Activated CD4-positive, CD25-positive, alpha-beta regulatory T cell (primary cell): ENCODE measurements around the gene IL10.
A peak's percentile ranks its signal among the peaks of the same experiment; 100 is the strongest.

ENCODE experiments used
- DNase-seq, 4 experiments: peaks; one replicate each; lab custom pipeline; 2025; lab: John Stamatoyannopoulos, UW

Gene IL10

GRCh38 chr1:206734499-206735142, 37.7 kb downstream of the IL10 start:
- DNase-seq, result peak; percentile 61 to 85 (median 80)

- no peak for DNase-seq
These were observed 39.3 kb downstream of the IL10 start for GRCh38 chr1:206732992-206733391.

- DNase-seq, result no peak
These were observed 39.8 kb downstream of the IL10 start for GRCh38 chr1:206732508-206732907.

DNA sequence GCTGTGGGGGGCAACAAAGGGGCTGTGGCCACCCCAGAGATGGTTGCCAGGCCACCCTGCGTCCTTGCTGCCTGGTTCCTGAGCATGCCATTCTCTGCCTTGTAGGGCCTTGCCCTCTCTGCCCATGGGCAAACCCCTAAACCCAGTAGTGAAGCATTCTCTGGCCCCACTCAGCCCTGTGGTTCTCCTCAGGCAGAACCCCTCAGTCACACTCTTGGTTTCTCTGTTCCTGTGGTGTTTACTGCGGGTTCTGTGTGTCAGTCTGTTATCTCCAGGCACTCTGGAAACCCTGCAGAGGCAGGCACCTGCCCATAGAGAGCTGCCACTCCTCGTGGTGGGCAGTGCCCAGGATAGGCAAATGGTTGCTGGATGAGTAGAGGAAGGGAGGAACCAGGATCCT, 42.8 kb downstream of the IL10 start:
- DNase-seq, result no peak

GRCh38 chr1:206729050-206729449, 43.2 kb downstream of the IL10 start:
- no peak for DNase-seq

DNA sequence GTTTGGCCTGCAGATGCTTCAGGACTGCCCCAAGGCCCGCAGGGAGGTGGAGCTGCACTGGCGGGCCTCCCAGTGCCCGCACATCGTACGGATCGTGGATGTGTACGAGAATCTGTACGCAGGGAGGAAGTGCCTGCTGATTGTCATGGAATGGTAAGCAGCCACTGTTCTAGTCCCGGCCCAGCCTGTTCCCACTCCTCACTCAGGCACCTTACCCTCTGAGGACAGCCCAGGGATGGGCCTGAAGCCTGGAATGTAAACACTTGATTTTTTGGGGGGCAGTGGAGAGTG, 43.7 kb downstream of the IL10 start:
- DNase-seq, result no peak

GRCh38 chr1:206727981-206728696, 44.2 kb downstream of the IL10 start:
- DNase-seq, result no peak

GRCh38 chr1:206725109-206725963, 47.0 kb downstream of the IL10 start:
- peak; percentile 19 to 36 (median 23) for DNase-seq

DNA sequence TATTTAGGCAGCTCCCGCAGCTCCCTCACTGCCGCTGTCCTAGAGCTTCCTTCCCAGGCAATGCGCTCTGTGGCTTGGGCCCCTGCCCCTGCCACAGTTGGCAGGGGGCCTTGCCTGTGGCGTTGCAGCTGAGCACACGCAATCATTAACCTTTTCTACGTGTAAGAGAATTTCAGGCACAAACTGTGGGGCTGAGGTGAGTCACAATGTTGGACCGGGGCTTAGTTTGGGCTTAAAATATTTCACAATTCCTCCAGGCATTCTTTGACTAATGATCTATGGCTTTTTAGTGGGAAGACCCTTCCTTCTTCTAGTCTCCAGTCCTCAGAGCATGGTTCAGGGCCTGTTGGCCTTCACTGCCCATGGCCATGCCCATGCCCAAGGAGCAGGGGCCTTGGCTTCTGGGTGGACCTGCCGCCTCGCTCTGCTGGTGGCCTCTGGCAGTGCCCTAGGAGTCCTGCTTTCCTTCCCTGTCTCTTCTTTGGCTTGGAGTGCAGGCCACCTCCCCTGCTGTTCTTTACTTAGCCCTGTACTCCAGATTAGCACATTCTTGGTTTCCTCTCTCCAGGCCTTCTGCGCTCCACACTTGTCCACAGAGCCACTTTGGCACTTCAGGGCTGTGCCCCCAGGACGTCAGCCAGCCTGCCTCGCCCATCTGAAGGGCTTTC, 48.4 kb downstream of the IL10 start:
- no peak for DNase-seq

DNA sequence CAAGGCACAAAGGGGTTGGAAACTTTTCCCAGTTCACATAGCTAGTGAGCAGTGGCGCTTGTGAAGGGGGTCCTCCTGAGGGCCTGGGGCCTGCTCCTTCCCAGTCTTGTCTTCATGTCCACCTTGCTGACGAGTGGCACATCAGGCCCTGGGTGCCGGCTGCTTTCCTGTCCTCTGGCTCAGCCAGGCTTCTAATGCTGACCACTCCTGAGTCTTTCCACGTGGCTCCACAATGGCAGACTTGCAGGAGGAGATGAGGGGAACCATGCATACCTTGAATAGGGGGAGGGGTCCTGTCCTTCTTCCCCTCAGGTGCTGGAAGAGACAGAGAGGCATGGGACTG, 48.9 kb downstream of the IL10 start:
- DNase-seq, result no peak

DNA sequence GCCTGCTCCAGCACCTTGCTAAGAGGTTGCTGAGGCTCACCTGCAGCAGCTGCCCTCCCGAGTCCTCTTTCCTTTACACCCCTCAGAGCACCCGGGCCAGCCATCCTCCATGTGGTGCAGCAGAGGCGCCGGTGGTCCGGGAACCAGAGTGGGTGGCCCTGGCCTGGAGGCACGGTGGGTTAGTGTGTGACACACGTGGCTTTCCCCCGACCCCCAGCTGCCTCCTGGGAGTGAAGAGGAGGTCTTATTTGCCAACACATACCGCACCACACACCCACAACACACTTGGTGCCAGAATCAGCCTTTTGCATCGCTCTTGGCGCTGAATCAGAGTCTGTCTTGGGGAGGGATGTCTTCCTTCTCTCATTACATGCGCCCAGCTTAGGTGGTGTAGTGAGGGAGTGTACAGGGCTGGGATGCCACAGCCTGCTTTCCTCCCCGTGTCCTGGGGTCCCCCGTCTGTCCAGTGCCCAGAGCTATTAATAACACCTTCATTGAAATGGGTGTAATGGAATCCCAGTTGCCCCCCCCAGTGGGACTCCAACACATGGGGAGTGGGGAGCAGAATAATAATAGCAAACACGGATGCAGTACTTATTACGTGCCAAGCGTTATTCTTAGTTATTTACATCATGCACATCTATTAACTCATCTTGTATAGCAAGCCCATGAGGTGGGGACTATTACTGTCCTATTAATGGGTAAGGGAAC, 49.4 kb downstream of the IL10 start:
- no peak for DNase-seq

GRCh38 chr1:206721454-206721853, 50.8 kb downstream of the IL10 start:
- no peak for DNase-seq

DNA sequence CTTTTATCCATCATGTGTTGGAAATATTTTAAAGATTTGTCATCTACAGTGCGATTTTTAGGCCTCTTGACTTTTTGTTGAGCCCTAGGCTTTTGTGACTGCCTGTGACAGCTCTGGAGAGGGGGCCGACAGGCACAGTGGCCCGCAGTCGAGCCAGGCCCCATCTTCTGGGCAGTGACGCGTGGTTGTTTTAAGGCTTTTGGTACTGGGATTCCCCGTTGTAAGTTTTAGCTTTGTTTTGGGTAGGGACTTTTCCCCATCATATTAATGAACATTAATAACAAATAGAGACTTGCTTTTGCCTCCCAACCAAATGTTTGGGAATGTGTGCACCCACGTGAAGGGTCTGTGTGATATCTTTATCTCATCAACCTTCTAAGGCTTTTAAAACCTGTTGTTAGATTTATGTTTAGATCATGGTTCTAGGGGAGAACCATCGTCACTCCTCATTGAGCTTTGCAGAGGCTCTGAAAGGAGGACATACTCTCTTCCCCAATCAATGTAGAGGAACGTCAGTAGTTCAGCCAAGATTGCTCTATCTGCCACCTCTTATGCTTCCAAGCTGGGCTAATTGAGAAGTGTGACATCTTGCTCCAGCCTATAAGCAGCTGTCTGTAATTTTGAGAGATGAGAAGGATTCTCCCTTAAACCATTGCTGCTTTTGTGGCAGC, 53.0 kb downstream of the IL10 start:
- no peak for DNase-seq

- DNase-seq, result no peak
These were observed 54.7 kb downstream of the IL10 start for GRCh38 chr1:206717674-206717989.
